GM18951 (cell line): ENCODE results near the gene GABRR2.
"Not testable (repeated sequence)": the region's sequence is repeated elsewhere in the genome, so short reads cannot be mapped to it uniquely, and the experiment has no call there.

ENCODE experiments used
- POLR2A ChIP-seq: IDR thresholded peaks from 4 replicates; pipeline ENCODE4 v1.6.1; 2011; ENCODE audit warnings: mild to moderate bottlenecking; ENCODE audit not compliant: insufficient read length, insufficient read depth; ENCODE audit errors: extremely low read depth
- in situ Hi-C: fragments of 300-500 bp; cut with MboI; formaldehyde crosslinking; loops from one replicate; pipeline ENCODE4 v1.12.0; 2022; ENCODE audit warnings: low sequenced_read_pairs, mixed read lengths, inconsistent platforms; ENCODE audit not compliant: unreplicated experiment

The GABRR2 gene

DNA sequence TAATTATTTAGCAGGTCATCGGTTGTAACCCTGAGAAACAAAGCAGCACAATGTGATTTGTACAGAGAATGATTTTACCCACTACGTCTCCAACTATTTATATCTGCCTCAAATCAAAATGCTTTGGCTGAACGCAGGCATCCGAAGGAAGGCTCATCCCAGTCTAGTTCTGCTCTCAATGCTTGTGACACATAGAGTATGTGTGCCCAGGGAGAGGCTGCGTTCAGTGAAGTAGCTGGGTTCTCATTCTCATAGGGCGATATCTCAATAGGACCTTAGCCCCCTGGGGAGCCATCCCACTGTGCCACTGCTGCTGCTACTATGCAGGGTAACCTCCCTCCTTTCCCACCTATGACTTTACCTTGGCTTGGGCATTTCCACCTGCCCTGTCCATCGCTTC, 407 bp downstream of the GABRR2 start:
- in situ Hi-C loops: no loop called here
- no peak for TF ChIP-seq POLR2A

DNA sequence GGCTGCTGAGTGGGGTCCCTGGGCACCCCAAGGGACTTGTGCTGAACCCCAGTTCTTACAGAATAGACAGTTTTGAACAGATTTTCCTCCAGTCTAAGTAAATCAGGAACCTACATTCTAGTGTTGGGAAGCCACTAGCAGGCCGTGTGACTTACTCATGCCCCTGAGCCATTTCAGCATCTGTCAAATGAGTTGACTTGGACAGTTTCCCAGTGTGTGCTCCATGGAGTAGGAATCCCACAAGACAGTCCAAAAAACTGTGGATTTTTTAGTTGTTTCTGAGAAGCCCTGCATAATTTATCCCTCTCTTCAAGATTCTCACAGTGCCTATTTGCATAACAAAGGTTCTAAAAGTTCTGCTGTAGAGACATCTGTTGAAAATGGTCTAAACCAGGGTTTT, 2.1 kb downstream of the GABRR2 start:
- in situ Hi-C loops: no loop called here
- no peak for TF ChIP-seq POLR2A

DNA sequence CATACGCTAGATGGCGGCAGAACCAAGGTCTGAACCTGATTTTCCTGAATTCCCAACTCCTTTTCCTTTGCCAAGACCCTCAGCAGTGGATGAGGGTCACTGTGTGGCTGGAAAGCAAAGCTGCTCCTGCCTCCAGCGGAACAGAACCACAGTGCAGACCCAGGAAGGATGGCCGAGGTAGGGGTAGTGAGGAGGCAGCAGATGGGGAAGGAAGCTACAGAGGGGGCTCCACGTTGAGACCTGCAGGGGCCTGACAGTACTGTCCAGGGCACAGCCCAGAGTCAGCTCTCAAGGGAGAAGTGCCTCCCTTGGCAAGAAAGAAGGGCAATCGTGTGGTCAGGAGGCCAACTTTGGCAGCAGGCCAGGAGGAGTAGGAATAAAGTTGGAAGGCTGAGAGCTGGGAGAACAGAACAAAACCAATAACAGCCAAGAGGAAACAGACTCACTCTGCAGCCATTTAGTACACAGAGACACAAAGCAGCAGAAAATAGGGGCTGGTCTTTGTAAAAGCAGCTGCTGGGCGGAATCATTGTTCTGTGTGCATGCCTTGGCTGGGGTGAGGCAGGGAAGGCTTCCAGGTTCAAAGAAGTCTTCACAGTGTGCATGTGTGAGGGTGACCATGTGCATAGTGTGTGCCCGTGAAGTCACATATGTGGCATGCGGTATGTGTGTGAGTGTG, 3.1 kb downstream of the GABRR2 start:
- no peak for TF ChIP-seq POLR2A
- in situ Hi-C loops: no loop called here

DNA sequence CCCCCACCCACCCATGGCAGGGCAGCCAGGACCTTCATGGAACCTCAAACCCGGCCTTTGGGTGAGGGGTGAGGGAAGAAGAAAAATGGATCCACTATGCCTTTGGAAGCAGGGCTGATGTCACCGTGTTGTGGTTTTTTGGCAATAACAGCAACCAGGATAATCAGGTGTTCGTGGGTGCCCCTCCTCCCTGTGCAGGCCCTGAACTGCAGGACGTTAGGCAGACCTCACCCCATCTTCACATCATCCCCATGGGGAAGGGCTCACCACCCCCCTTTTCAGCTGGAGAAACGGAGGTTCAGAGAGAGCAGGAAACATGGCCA, 3.6 kb downstream of the GABRR2 start:
- TF ChIP-seq POLR2A: no peak

DNA sequence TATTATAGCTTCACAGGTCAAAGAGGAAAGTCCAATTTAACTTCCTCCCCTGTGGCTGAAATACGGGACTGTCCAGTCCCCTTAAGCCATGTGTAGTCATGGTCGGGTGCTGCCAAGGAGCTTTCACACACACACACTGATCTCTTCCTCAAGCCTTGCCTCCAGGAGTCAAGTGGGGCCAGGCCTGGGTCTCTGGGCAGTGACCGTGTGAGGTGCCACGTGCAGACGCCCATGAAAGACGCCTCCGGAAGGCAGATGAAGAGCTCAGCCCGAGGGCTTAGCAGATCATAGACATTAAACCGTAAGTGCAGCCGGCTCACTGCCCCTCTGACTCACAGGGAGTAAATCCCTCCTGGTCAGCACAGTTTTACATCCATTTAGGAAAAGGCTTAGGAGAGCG, 4.2 kb downstream of the GABRR2 start:
- no peak for TF ChIP-seq POLR2A
- in situ Hi-C loops: no loop called here

More for the DNA sequence above, 3.6 kb downstream of the GABRR2 start:
- in situ Hi-C loops: no loop called here

DNA sequence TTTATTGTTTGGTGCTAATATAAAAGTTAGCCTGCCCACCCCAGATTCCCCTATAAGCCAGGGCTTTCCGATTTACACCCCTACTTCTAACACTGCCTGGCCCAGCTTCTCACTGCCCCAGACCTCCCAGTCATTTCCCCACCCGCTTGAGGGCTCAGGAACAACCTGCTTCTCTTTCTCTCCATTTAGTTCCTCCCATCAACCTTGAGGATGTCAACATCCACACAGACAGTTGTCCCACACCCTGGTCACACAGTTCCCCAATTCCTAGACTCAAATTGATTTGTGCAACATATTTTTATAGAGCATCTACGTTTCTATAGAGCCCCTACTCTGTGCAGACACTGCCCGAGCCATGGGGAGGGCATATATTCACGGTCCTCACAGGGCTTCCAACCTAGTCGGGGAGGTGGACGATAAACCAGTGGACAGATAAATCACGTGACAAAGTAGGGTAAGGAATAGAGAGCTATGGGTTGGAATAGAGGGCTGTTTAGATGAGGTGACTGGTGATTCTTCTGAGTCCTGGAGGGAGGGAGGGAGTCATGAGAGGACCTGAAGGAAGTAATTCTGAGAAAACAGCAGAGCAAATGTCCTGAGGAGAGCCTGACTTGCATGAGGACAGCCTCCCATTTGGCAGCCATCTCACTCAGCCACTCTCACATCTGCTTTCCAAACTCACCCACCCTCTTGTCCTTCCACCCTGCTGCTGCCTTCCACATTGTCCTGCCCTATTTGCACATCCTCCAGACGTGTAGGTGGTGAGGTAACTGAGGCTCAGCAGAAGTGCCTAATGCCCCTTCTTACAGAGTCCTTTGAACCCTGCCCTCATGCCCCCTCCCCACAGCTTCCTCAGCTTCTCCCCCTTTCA, 6.3 kb downstream of the GABRR2 start:
- no peak for TF ChIP-seq POLR2A
- in situ Hi-C loops: no loop called here

DNA sequence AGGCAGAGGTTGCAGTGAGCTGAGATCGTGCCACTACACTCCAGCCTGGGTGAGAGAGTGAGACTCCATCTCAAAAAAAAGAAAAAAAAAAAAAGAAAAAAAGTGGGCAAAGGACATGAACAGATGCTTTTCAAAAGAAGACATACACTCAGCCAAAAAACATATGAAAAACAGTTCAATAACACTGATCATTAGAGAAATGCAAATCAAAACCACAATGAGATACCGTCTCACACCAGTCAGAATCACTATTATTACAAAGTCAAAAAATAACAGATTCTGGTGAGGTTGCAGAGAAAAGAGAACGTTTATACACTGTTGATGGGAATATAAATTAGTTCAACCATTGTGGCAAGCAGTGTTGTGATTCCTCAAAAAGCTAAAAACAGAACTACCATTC, 10.6 kb downstream of the GABRR2 start:
- in situ Hi-C loops: not testable (repeated sequence)

DNA sequence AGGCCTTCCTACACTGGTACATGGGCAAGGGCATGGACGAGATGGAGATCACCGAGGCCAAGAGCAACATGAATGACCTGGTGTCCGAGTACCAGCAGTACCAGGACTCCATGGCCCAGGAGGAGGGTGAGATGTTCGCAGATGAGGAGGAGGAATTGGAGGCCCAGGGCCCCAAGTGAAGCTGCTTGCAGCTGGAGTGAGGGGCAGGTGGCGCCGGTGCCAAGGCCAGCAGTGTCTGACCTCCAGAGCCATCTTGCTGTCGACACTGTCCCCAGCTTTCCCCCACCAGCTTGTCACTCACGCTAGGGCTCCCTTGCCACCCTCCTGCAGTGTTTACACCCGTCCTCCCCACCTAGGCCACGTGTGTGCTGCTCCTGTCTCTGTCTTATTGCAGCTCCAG, 12.2 kb downstream of the GABRR2 start:
- in situ Hi-C loops: no loop called here
- TF ChIP-seq POLR2A: no peak

DNA sequence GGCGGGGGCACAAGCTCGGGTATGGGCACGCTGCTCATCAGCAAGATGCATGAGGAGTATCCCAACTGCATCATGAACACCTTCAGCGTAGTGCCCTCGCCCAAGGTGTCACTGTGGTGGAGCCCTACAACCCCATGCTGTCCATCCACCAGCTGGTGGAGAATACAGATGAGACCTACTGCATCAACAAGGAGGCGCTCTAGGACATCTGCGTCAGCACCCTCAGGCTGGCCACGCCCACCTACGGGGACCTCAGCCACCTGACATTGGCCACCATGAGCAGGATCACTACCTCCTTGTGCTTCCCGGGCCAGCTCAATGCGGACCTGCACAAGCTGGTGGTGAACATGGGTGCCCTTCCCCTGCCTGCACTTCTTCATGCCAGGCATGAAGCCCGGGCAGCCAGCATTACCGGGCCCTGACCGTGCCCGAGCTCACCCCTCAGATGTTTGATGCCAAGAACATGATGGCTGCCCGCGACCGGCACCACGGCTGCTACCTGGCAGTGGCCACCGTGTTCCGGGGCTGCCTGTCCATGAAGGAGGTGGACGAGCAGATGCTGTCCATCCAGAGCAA, 12.8 kb downstream of the GABRR2 start:
- in situ Hi-C loops: no loop called here
- TF ChIP-seq POLR2A: no peak

DNA sequence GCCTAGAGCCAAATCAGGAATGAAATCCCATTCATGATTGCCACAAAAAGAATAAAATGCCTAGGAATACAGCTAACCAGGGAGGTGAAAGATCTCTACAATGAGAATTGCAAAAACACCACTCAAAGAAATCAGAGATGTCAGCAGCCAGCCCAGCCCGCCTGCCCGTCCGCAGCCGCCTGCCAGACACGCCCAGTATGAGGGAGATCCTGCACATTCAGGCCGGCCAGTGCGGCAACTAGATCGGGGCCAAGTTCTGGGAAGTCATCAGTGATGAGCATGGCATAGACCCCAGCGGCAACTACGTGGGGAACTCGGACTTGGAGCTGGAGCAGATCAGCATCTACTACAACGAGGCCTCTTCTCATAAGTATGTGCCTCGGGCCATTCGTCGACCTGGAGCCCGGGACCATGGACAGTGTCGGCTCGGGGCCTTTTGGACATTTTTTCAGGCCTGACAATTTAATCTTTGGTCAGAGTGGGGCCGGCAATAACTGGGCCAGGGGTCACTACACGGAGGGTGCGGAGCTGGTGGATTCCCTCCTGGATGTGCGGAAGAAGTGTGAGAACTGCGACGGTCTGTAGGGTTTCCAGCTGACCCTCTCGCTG, 13.4 kb downstream of the GABRR2 start:
- in situ Hi-C loops: no loop called here
- TF ChIP-seq POLR2A: no peak

DNA sequence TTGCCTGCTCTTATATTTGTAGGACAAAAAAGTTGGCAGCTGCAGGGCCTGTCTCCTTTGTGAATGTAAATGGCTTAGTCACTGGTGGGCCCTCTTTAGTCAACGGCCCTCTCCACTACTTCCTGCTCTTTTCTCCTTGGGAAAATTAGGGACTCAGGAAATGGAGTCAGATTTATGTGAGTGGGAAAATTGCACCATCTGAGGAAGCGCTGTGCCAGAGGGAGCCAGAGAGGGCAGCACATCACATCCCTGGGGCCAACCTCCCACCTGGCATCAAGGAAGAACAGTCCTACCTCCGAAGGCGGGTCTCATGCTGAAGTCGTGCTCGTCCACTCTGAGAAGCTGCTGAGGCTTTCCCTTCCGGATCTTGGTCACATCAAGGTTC, 15.6 kb downstream of the GABRR2 start:
- in situ Hi-C loops: no loop called here
- no peak for TF ChIP-seq POLR2A

DNA sequence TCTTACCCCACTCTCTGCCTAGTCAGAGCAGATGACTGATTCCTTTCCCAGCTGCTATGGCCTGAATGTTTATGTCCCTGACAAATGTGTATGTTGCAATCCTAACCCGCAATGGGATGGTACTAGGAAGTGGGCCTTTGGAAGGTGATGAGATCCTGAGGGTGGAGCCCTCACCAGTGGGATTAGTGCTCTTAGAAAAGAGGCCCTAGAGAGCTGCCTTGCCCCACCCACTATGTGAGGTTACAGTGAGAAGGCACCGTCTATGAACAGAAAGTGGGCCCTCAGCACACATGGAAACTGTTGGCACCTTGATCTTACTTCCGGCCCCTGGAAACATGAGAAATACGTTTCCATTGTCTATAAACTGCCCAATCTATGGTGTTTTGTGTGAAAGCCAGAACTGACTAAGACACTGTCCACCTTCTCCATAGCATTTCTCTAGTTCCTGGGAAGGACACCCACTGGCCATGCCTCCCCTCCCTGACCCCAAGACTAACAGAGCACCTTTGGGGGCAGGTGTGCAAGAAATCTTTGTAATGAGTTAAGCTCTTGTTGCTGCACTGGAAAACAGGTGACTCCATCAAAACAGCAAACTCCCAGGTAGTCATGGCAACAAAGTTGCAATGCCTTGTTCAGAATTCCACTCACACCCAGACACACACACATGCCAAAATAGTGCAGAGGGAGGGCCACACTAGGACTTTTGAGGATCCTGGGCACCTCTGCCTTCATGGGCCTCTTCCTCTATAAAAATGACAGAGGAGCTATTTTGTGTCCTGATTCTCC, 16.2 kb downstream of the GABRR2 start:
- in situ Hi-C loops: no loop called here
- no peak for TF ChIP-seq POLR2A
